ENCODE results near the gene MYG1. TPM values are rescaled to one million over a fixed set of nuclear protein-coding genes. Genes with fewer than 3 reads are reported as not detected.

Gene MYG1
- total RNA-seq, 3 donors from 2014 or later = 35.4 to 54.9 (median 38.0) TPM

GRCh38 chr12:53344487-53344823 is 45.0 kb downstream of the MYG1 start:
- intact Hi-C loops (cut with DNase I, micrococcal nuclease) = no loop called here
- no peak for DNase-seq
- Histone ChIP-seq H3K36me3 (ENCODE audit: low read depth) (no peaks in the 10 kb centered on the region), H3K9me3 (no peaks in the 10 kb centered on the region), H3K4me1 (ENCODE audit: low read depth) (peaks cover 3% of the 10 kb centered on the region), H3K4me3 (no peak overlapping the region)
- TF ChIP-seq, protein P1, sequence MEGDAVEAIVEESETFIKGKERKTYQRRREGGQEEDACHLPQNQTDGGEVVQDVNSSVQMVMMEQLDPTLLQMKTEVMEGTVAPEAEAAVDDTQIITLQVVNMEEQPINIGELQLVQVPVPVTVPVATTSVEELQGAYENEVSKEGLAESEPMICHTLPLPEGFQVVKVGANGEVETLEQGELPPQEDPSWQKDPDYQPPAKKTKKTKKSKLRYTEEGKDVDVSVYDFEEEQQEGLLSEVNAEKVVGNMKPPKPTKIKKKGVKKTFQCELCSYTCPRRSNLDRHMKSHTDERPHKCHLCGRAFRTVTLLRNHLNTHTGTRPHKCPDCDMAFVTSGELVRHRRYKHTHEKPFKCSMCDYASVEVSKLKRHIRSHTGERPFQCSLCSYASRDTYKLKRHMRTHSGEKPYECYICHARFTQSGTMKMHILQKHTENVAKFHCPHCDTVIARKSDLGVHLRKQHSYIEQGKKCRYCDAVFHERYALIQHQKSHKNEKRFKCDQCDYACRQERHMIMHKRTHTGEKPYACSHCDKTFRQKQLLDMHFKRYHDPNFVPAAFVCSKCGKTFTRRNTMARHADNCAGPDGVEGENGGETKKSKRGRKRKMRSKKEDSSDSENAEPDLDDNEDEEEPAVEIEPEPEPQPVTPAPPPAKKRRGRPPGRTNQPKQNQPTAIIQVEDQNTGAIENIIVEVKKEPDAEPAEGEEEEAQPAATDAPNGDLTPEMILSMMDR (IDR thresholded peaks at IDR 0.05) = no peak
- no peak for ATAC-seq

GRCh38 chr12:53344824-53345485 is 45.5 kb downstream of the MYG1 start:
- H3K9me3 ChIP-seq = no peaks in the 10 kb centered on the region
- intact Hi-C loops (cut with DNase I, micrococcal nuclease) = no loop called here

DNA sequence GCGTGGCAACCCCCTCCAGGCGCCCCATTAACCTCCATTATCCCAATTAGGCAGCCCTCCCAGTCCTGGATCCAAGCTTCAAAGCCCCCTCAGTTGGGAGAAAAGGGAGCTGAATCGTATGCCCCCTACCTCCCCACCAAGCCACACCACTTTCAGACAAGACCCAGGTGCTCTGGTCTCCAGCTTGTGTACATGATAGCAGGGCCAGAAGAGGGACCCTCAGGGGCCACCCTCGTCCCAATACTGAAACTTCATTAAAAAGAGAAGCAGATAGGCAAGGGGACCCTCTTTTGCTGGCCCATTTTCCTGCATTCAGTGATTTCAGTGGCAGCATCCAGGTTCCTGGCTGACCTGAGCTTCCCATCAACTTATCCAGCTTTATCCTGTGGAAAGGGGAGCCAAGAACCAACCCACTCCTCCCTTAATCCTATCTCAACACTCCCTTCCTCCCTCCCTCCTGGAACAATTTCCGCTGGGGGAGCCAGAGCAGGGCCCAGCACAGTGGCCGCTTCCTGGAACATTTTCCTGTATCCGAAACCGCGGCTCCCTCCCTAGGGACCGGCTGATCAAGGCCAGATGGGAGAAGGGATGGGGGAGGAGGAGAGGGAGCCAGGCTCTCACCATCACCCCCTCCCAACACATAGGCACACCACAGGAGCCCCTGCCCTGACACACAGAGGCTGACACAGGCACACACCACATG is 46.1 kb downstream of the MYG1 start:
- intact Hi-C loops (cut with DNase I, micrococcal nuclease) = no loop called here
- TF ChIP-seq, protein P1 (IDR thresholded peaks at IDR 0.05) = no peak
- DNase-seq (no peak), ATAC-seq (no peak)
- Histone ChIP-seq H3K4me1 (ENCODE audit: low read depth) (peaks cover 3% of the 10 kb centered on the region), H3K9me3 (no peaks in the 10 kb centered on the region), H3K36me3 (ENCODE audit: low read depth) (no peaks in the 10 kb centered on the region), H3K4me3 (no peak overlapping the region)

More at GRCh38 chr12:53344824-53345485, 45.5 kb downstream of the MYG1 start:
- TF ChIP-seq, protein P1 (IDR thresholded peaks at IDR 0.05) = peak; percentile 31
- ATAC-seq (peak; percentile 92), DNase-seq (peak; percentile 74 to 81 (median 80))
- Histone ChIP-seq H3K36me3 (ENCODE audit: low read depth) (no peaks in the 10 kb centered on the region), H3K4me3 (no peak overlapping the region), H3K4me1 (ENCODE audit: low read depth) (peaks cover 3% of the 10 kb centered on the region)

DNA sequence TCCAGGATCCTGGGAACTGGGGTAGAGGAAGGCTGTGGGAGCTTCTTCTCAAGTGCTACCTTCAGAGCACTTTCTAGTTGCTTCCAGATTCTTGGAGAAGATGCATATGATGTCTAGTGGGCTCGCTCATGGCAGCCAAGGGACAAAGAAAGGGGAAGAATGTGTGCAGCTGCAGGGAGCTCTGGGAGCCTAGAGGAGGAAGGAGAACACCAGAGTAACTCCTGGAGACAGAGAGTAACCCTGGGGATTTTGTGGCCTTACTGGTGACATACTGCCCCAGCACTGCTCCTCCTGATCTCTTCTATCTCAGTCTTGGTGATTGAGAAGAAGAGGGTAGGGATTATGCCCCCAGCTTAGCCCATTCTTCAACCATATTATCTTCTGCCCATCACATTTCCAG is 47.0 kb downstream of the MYG1 start:
- TF ChIP-seq, protein P1 (IDR thresholded peaks at IDR 0.05) = no peak
- intact Hi-C loops (cut with DNase I, micrococcal nuclease) = no loop called here
- Histone ChIP-seq H3K36me3 (ENCODE audit: low read depth) (no peaks in the 10 kb centered on the region), H3K4me1 (ENCODE audit: low read depth) (peaks cover 3% of the 10 kb centered on the region), H3K9me3 (no peaks in the 10 kb centered on the region), H3K4me3 (no peak overlapping the region)
- ATAC-seq = no peak
- no peak for DNase-seq

DNA sequence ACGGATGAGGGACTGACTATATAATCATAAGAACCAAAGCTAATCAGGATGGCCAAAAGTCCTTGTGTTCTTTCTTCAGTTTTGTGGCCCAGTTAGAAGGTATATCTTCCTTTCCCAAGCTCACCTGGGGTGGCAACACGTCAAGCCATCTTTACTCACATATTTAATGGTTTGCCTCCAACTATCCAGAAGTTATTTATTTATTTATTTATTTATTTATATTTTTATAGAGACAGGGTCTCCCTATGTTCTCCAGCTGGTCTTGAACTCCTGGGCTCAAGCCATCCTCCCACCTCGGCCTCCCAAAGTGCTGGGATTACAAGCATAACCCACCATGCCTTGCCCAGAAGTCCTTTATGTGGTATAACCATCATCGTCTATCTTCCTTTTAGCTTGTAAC is 48.4 kb downstream of the MYG1 start:
- TF ChIP-seq, protein P1 (IDR thresholded peaks at IDR 0.05) = no peak
- Histone ChIP-seq H3K36me3 (ENCODE audit: low read depth) (no peaks in the 10 kb centered on the region), H3K9me3 (no peaks in the 10 kb centered on the region), H3K4me3 (no peak overlapping the region), H3K4me1 (ENCODE audit: low read depth) (peaks cover 8% of the 10 kb centered on the region)
- no peak for DNase-seq
- intact Hi-C loops (cut with DNase I, micrococcal nuclease) = no loop called here
- ATAC-seq = no peak
